HG03520 (cell line): ENCODE measurements around the gene TNFSF9.
"Not testable (repeated sequence)": the region's sequence is repeated elsewhere in the genome, so short reads cannot be mapped to it uniquely, and the experiment has no call there.

Experiments
- ATAC-seq: cut with Tn5 transposase; IDR thresholded peaks from one replicate; pipeline ENCODE4 v1.9.1; 2021; ENCODE audit warnings: mild to moderate bottlenecking, moderate library complexity; ENCODE audit not compliant: unreplicated experiment

TNFSF9 gene

DNA sequence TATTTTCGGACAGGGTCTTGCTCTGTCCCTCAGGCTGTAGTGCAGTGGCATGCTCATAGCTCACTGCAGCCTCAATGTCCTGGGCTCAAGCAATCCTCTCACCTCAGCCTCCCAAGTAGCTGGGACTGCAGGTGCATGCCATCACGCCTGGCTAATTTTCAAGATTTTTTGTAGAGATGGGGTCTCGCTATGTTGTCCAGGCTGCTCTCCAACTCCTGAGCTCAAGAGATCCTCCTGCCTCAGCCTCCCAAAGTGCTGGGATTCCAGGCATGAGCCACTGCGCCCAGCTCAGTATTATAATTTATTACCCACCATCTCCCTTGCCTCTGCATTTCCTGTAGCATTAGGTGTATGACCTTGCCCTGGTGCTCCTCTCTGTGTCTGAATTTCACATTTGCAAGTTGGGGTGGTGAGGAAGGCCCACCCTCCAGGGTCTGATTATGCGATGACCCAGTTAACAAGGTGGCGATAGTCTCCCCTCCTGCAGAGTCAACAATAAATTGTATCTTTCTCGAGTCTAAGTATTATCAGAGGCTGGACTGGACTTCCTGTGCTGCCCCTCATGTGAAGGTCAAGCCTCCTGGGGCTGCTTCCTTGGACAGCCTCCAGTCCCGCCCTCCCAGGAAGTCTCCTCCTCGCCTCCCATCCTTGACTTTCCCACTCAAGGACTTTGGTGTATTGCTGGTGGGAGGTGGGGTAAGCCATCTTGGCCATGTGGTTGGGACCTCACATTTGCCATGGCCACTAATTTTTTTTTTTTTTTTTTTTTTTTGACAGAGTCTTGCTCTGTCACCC is 27.2 kb upstream of the TNFSF9 start:
- ATAC-seq: no peak

DNA sequence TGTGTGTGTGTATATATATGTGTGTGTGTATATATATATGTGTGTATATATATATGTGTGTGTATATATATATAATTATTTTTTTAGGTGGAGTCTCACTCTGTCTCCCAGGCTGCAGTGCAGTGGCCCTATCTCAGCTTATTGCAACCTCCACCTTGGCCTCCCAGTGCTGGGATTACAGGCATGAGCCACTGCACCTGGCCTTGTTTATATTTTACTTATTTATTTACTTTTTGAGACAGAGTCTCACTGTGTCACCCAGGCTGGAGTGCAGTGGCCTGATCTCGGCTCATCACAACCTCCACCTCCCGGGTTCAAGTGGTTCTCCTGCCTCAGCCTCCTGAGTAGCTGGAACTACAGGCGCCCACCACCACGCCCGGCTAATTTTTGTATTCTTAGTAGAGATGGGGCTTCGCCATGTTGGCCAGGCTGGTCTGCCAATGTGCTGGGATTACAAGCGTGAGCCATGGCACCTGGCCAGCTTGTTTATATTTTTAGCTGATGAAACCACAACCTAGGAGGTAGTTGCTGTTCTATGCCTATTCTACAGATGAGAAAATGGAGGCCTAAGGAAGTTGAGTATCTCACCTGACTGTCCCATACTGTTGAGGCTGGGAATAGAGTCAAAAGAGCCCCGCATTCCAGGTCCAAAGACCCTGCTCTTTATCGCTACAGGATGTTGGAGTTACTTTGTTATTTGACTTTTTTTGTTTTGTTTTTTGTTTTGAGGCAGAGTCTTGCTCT is 22.6 kb upstream of the TNFSF9 start:
- ATAC-seq: not testable (repeated sequence)

DNA sequence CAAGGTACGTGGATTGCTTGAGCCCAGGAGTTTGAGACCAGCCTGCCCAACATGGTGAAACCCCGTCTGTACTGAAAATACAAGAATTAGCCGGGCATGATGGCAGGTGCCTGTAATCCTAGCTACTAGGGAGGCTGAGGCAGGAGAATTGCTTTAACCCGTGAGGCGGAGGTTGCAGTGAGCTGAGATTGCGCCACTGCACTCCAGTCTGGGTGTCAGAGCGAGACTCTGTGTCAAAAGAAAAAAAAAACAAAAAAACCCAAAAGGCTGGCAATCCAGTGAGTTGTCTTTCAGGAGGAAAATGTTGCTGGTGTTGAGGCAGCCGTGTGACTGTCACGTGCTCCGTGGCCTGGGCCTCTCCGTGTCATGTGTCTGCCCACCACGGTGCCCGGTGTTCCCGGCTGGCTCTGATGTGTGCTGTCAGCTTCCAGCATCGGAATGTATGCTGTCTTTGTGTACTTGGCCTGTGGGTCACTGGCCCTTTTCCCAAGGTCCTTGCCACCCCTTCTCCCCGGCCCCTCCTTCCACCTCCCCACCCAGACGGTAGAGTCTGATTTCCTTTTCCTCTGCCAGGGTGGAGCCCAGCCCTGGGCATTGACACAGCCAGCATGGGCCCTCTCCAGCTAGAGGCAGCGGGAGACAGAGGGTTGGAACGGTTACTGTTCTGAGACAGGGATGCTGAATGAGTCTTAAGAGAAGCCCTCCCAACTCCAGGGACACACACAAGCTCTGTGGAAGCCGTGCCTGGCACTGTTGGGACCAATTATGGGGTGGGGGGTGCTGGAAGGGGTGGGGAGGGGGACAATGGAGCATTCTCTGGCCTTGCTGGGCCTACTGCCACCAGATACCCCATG is 21.5 kb upstream of the TNFSF9 start:
- ATAC-seq: no peak

DNA sequence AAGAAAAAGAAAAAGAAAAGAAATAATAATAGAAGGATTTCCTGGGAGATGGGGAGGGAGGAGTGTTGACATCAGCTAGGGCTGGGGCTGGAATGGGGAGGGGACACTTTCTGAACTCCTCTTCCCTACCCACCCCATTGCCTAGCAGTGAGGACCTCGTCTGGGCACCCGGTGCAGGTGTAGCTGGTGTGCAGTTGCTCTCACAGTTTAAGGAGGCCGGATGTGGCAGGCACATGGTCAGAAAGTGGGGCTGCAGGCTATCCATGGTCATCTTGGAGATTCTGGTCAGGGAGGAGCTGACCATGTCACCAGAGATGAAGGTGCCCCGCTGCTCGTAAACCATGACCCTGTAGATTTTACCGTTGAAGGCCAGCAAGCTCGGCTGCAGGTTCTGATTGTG is 20.2 kb upstream of the TNFSF9 start:
- ATAC-seq: no peak

DNA sequence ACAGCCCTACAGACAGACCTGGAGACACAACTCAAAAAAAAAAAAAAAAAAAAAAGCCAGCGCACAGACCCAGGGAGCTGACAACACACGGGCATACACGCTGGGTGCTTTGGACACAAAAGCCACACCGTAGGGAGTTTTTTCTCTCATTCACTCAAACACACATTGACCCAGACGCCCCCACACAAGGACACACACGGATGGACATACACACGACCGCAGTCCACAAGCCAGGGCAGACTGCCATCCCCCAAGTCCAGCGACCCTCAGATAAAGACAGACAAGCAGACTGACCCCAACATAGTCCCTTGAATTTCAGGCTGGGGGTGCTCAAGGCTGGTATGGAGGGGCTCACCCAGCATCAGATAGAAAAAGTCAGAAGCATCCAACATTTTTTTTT is 16.7 kb upstream of the TNFSF9 start:
- no peak for ATAC-seq

DNA sequence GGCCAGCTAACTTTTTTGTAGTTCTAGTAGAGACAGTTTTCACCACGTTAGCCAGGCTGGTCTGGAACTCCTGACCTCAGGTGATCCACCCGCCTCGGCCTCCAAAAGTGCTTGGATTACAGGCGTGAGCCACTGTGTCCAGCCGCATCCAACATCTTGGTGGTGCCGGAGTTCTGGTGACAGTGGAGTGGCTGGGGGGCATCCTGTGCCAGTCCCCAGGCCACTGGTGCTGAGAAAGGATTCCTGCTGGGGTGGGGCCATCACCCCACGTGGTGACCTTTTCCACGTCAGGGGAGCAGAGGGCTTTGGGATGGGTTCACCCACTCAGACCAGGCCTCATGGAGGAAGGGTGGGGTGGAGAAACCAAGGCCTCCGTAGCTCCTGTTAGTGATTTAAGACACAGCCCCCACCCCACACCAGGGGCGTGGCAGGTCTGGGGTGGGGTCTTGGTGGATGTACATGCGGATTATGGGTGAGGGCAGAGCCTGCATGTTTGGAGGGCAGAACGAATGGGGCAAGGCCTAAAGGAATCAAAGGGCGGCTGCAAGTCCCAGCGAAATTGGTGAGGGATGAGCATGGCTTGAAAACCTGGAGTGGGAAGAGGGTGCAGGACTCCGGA is 15.8 kb upstream of the TNFSF9 start:
- ATAC-seq: no peak

DNA sequence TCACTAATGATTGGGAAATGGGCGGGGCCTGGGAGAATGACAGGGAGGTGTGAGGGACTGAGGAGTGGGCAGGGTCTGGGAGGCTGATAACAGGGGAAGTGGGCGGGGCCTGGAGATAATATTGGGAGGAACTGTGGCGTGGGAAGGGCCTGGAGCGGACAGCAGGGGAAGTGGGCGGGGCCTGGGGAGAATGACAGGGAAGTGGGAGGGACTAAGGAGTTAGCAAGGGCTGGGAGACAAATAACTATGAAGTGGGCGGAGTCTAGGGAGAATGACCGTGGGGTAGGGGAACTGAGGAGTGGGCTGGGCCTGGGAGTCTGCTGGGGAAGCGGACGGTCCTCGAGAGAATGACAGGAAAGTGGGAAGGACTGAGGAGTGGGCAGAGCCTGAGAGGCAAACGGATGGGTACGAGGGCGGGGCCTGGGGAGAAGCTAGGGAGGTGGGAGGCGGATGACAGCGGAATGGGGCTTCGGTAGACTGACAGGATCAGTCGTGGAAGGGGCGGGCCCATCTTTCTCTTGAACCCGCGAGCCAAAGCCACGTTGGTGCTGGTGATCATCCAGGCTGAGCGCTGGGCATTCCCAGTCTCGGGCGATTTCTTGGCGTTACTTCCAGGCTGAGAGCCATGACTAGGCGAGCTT is 14.7 kb upstream of the TNFSF9 start:
- ATAC-seq: peak; percentile 32

DNA sequence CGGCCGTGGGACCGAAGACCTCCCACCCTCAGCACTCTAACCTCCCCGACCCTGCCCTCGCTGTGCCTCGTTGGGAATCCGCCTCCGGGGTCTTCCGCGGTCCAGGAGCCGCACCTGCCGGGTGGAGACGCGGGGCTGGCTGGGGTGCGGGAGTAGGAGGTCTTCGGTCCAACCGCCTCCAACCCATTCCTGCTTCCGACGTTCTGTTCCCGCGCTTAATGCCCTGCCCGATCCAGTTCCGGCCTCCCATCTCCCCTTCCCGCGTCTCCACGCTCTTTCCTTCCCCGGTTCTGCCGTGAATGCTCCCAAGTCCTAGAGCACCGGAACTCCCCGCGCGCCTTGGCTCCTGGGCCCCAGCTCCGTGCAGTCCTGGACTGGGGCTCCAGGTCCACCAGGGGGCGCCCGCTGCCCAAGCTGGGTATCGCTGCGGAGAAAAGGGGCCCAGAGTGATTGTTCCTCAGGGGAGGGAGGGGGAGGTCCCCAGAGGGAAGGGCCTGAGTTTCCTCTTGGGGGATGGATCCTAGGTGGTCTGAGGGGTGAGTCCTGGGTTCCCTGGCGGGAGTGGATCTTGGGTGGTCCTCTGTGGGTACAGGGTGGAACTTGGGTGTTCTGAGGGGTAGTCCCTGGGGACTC is 14.1 kb upstream of the TNFSF9 start:
- peak; percentile 41 for ATAC-seq

DNA sequence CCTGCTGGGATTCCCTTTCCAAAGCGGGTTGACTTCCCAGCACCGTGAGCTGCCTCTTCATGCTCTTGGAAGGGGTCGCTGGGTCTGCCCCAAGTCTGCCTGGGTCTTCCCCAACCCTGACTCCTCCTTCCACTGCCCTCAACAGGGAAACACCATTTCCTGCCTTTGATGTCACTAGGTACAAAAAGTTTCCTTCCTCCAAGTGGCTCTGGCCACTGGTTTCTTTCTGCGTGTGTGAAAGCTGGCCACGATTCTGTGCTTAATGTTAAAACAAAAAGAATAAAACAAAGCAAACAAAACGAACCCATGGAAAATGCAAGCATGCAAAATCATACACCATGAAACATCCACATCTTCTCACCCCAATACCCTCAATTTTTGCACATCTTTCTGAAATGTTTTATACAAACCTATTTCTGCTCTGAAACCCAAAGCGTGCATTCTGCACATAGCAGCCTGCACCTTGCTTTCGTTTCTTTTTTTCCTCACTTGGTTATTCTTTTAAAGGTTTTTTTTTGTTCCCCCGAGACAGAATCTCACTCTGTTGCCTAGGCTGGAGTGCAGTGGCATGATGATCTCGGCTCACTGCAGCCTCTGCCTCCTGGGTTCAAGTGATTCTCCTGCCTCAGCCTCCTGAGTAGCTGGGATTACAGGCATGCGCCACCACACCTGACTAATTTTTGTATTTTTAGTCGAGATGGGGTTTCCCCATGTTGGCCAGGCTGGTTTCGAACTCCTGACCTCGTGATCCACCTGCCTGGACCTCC is 12.5 kb upstream of the TNFSF9 start:
- no peak for ATAC-seq

DNA sequence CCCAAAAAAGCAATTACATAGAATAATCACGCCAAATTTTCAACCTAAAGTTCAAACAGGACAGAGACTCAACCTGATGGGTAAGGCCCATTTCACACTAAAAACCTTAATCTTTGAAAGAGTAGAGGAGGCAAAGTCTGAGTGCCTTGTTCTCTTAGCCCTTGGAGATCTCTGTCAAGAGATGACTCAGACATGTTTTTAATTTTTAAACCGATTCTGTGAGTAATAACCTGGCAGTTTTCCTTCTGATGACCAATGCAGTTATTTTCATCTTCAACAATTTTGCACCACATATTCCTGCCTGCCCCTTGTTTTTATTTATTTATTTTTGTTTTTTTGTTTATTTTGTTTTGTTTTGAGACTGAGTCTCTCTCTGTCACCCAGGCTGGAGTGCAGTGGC is 11.5 kb upstream of the TNFSF9 start:
- ATAC-seq: no peak

DNA sequence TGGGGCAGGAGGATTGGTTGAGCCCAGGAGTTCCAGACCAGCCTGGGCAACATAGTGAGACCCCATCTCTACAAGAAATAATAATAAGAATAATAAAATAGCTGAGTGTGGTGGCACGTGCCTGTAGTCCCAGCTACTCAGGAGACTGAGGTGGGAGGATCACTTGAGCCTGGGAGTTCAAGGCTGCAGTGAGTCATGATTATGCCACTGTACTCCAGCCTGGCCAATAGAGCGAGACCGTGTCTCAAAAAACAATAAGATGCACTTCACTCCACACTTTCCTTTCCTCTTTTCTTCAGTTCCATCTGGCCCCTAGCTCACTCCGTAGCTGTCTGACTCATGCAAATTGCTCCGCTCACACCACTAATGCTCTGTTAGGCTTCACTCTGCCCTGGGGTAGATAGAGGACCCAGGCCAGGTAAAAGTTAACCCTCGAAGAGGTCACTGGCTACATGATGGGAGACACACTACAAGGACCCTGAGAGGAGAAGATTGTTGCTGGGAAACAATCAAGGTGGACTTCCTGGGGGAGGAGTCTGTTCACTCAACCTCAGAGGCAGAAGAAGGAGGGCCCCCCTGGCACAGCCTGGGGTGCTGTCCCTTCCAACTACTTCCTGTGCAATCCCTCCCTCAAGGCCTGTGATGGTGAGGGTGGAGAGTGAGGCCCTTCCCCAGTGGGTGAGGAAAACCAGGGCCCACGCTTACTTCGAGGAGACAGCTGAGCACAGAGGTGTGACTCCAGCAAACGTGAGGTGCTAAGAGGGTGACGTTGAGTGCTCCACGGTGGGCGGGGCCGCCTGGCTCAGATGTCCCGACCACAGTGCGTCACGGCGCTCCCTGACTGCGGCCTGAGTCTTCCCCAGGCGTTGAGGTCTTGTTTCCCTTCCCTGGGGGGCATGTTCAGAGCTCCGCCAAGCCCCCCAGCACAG is 8.8 kb upstream of the TNFSF9 start:
- ATAC-seq: peak; percentile 35

DNA sequence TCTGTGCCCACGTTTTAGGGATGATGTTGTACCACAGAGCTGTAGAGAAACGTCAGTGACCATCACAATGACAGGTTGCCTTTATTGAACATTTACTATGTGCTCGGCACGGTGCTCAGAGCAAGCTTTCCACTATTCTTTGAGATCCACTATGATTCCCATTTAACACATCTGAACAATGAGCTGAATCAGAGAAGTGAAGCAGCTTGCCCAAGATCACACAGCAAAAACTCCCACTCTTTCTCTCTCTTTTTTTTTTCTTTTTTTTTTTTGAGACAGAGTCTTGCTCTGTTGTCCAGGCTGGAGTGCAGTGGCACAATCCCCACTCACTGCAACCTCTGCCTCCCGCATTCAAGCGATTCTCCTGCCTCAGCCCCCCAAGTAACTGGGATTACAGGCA is 8.1 kb upstream of the TNFSF9 start:
- ATAC-seq: no peak

DNA sequence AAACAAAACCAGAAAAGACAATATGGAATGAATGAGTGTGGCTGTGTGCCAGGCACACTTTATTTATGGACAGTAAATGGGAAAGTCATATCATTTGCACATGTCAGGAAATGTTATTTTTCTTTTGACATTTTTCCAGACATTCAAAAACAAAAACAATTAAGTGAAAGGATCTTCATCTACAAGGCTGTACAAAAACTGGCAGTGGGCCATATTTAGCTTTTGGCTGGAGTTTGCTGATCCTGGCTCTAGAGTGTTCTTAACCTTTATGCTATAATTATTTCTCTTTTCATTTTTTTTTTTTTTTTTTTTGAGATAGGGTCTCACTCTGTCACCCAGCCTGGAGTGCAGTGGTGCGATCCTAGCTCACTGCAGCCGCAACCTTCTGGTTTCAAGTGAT is 6.5 kb upstream of the TNFSF9 start:
- no peak for ATAC-seq

DNA sequence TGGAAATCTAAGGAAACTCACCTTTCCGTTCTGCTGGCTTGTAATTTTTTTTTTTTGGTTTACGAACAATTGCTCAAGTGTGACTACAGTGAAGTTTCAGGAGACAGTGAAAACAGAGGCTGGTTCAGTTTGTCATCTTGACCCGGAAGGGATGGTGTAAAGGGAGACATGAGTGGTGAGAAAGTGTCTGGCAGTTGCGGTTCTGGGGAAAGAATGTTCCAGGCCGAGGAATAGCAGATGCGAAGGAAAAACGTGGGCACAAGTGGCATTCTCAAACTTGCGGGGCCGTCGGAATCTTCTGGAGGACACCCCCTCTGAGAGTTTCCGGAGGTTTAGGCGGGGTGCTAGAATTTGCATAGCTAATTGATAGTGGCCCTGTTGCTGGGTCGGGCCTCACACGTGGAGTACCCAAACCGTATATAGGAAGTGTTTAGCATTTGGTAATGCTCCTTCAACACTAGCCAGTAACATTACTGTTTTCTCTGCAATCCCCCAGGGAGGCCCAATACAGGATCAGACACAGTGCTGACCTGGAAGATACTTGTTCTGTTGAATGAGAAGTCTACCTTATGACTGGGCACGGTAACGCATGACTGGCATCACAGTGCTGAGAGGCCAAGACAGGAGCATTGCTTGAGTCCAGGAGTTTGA is 2.8 kb upstream of the TNFSF9 start:
- peak; percentile 40 for ATAC-seq

DNA sequence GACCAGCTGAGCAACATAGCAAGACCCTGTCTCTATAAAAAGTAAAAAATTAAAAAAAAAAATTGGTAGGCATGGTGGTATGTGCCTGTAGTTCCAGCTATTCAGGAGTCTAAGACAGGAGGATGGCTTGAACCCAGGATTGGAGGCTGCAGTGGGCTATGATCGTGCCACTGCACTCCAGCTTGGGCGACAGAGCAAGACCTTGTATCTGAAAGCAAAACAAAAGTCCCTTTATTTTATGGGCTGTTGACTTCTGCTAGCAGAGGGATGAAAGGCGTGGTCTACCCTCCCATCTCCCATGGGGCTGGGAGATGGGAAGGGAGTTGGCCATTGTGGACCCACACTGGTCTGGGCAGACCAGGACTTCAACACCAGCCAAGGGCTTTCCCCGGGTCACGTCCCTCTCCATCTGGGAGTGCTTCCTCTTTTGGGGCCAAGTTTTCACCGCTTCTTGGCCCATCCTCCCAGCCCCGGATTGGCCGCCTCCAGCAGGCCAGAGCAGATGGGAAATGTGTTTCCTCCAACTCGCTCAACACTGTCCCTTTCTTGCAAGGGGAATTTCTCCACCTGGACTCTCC is 2.2 kb upstream of the TNFSF9 start:
- no peak for ATAC-seq

DNA sequence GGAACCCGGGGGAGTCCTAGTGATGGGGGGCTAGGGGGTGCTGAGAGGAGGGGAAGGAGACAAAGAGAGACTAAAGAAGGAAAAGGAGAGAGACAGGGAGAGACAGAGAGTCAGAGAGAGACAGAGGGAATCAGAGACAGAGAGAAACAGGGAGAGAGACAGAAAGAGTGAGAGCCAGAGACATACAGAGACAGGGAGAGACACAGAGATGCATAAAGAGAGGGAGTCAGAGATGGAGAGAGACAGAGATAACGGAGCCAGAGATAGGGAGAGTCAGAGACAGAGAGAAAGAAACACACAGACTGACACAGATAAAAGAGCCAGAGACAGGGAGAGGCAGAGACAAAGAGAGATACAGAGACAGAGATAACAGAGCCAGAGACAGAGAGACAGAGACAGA is 1.5 kb upstream of the TNFSF9 start:
- no peak for ATAC-seq

DNA sequence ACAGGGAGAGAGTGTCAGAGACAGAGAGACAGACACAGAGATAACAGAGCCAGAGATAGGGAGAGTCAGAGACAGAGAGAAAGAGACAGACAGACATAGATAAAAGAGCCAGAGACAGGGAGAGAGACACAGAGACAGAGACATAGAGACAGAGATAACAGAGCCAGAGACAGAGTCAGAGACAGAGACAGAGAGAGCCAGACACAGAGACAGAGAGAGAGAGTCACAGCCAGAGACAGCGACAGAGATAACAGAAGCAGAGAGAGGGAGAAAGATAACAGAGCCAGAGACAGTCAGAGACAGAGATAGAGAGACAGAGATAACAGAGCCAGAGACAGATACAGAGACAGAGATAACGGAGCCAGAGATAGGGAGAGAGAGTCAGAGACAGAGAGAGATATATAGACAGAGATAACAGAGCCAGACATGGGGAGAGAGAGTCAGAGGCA is 865 bp upstream of the TNFSF9 start:
- ATAC-seq: no peak
